ENCODE results near the gene RABGAP1L.

DNA sequence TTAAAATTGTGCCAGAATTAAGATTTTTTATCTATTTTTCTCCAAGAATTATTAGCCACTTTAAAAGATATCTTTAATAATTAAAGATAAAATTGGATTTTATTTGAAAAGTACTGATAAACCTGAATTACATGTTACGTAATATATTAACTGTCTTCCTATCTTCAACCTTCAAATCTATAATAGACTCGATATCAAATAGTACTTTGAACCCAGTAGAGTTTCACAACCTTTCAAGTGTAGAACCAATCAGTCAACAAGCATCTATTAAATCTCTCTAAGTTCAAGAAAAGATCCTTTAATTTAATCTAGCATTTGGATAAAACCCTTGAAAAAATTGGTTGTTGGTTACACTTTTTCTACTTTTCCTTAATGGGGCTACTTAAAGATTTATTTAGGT, 559.9 kb downstream of the RABGAP1L start:
- TF ChIP-seq CTCF (conservative IDR thresholded peaks at IDR 0.05; ENCODE audit: low read length) (no peak), EZH2phosphoT487 (IDR thresholded peaks at IDR 0.05; ENCODE audit: borderline replicate concordance) (no peak)
